ENCODE data around the gene SOX8.
"Not testable (repeated sequence)": the region's sequence is repeated elsewhere in the genome, so short reads cannot be mapped to it uniquely, and the experiment has no call there.

Gene SOX8

GRCh38 chr16:945271-946047 is 36.1 kb upstream of the SOX8 start:
- no peak overlapping the region for H3K4me3 ChIP-seq (replicated peaks; ENCODE audit: low read depth, low read length)
- TF ChIP-seq CTCF (IDR thresholded peaks at IDR 0.05; ENCODE audit: low read depth, low read length, missing control alignments): no peak
- no peak for DNase-seq (ENCODE audit: extremely low read depth, low read depth)

- H3K4me3 ChIP-seq (replicated peaks; ENCODE audit: low read depth, low read length): no peak overlapping the region
- DNase-seq (ENCODE audit: extremely low read depth, low read depth): no peak
- no peak for TF ChIP-seq CTCF (IDR thresholded peaks at IDR 0.05; ENCODE audit: low read depth, low read length, missing control alignments)
These were observed 35.5 kb upstream of the SOX8 start for GRCh38 chr16:946048-946395.

- no peak overlapping the region for H3K4me3 ChIP-seq (replicated peaks; ENCODE audit: low read depth, low read length)
- TF ChIP-seq CTCF (IDR thresholded peaks at IDR 0.05; ENCODE audit: low read depth, low read length, missing control alignments): no peak
- DNase-seq (ENCODE audit: extremely low read depth, low read depth): no peak
These were observed 34.2 kb upstream of the SOX8 start for GRCh38 chr16:947255-947921.

- not testable (repeated sequence) for H3K4me3 ChIP-seq (replicated peaks; ENCODE audit: low read depth, low read length); DNase-seq (ENCODE audit: extremely low read depth, low read depth)
These were observed 33.7 kb upstream of the SOX8 start for GRCh38 chr16:947922-948303.

- DNase-seq (ENCODE audit: extremely low read depth, low read depth); H3K4me3 ChIP-seq (replicated peaks; ENCODE audit: low read depth, low read length): not testable (repeated sequence)
These were observed 32.8 kb upstream of the SOX8 start for GRCh38 chr16:948767-949166.

- not testable (repeated sequence) for DNase-seq (ENCODE audit: extremely low read depth, low read depth); H3K4me3 ChIP-seq (replicated peaks; ENCODE audit: low read depth, low read length)
These were observed 30.6 kb upstream of the SOX8 start for GRCh38 chr16:950733-951573.

GRCh38 chr16:951660-952301 is 29.8 kb upstream of the SOX8 start:
- H3K4me3 ChIP-seq (replicated peaks; ENCODE audit: low read depth, low read length): no peak overlapping the region
- no peak for DNase-seq (ENCODE audit: extremely low read depth, low read depth)
- no peak for TF ChIP-seq CTCF (IDR thresholded peaks at IDR 0.05; ENCODE audit: low read depth, low read length, missing control alignments)

GRCh38 chr16:952321-952720 is 29.2 kb upstream of the SOX8 start:
- TF ChIP-seq CTCF (IDR thresholded peaks at IDR 0.05; ENCODE audit: low read depth, low read length, missing control alignments): no peak
- H3K4me3 ChIP-seq (replicated peaks; ENCODE audit: low read depth, low read length): no peak overlapping the region
- no peak for DNase-seq (ENCODE audit: extremely low read depth, low read depth)

- DNase-seq (ENCODE audit: extremely low read depth, low read depth); H3K4me3 ChIP-seq (replicated peaks; ENCODE audit: low read depth, low read length): not testable (repeated sequence)
These were observed 27.8 kb upstream of the SOX8 start for GRCh38 chr16:953818-954217.

- H3K4me3 ChIP-seq (replicated peaks; ENCODE audit: low read depth, low read length); DNase-seq (ENCODE audit: extremely low read depth, low read depth): not testable (repeated sequence)
These were observed 25.8 kb upstream of the SOX8 start for GRCh38 chr16:955766-956165.

All from HFF-Myc (cell line).